ENCODE results near the gene ABCA12. TPM values are rescaled to one million over a fixed set of nuclear protein-coding genes. Genes with fewer than 3 reads are reported as not detected.

ABCA12 gene
- total and polyA plus RNA-seq, 2 of the 13 experiments (the other 11 are each of a cell fraction or from before 2014, with no cell fraction given), result 0.02 to 0.07 TPM

GRCh38 chr2:215188078-215188477, 49.7 kb upstream of the ABCA12 start:
- BruUV-seq (replicated peaks), result no TSS peak
- POLR2A ChIA-PET, result no interaction called here

GRCh38 chr2:215186021-215186420, 47.6 kb upstream of the ABCA12 start:
- H3K27ac ChIP-seq (ENCODE audit: extremely low read length, insufficient read depth, low read length), result no peak overlapping the region
- 3% methylated on average over 1 of the region's 1 CpG for WGBS (ENCODE audit: low lambda C conversion rate)
- no peaks in the 10 kb centered on the region for H3K79me2 ChIP-seq (ENCODE audit: insufficient read depth, low read length)
- H3K4me1 ChIP-seq (ENCODE audit: insufficient read depth, low read length), result no peaks in the 10 kb centered on the region
- no peak overlapping the region for H3K4me3 ChIP-seq (replicated peaks in 1 of 3; ENCODE audit: insufficient read depth in 1 of 3, low read depth in 2 of 3, low read length in 3 of 3)
- no peak overlapping the region for H3K9ac ChIP-seq (ENCODE audit: insufficient read depth, low read depth, low read length)
- FAIRE-seq (no peak), ATAC-seq (no peak), DNase-seq (ENCODE audit: low spot score) (no peak)
- no peak overlapping the region for H2AFZ ChIP-seq (ENCODE audit: low read length)
- intact Hi-C loops (cut with micrococcal nuclease; ENCODE audit: unreplicated experiment) (no loop called here), in situ Hi-C loops (cut with HindIII; ENCODE audit: extremely low pct_ligation_motif_present, low pct_unique_long_range_greater_than_20kb) (no loop called here)
- H3K9me3 ChIP-seq (ENCODE audit: low read length), result no peaks in the 10 kb centered on the region
- ChIA-PET POLR2A (no interaction called here), CTCF (ENCODE audit: low intra/inter-chr PET ratio, low total read pairs) (no interaction called here)
- H4K20me1 ChIP-seq (ENCODE audit: insufficient read depth, low read length), result no peaks in the 10 kb centered on the region
- H3K36me3 ChIP-seq (replicated peaks in 1 of 2; ENCODE audit: control insufficient read depth in 1 of 2, insufficient read depth in 2 of 2, low read length in 2 of 2), result no peaks in the 10 kb centered on the region
- no TSS peak for BruUV-seq (replicated peaks)
- no peak overlapping the region for H3K4me2 ChIP-seq (ENCODE audit: low read depth, low read length)
- H3K27me3 ChIP-seq (ENCODE audit: control insufficient read depth in 1 of 2, insufficient read depth in 2 of 2, low read length in 2 of 2), result peaks cover 0 to 4% of the 10 kb centered on the region in 2 experiments; a peak in 2 of 5 replicates
- no peak for TF ChIP-seq ZNF780A (CRISPR knock-in tag; IDR thresholded peaks at IDR 0.05)
- TF ChIP-seq ZNF605 (CRISPR knock-in tag; IDR thresholded peaks at IDR 0.05), result no peak
- no peak for TF ChIP-seq ZNF484 (CRISPR knock-in tag; IDR thresholded peaks at IDR 0.05; ENCODE audit: borderline replicate concordance, low read depth)
- TF ChIP-seq ZC3H4 (CRISPR knock-in tag; IDR thresholded peaks at IDR 0.05; ENCODE audit: borderline replicate concordance), result no peak
- no peak for TF ChIP-seq HMGXB3 (CRISPR knock-in tag; IDR thresholded peaks at IDR 0.05; ENCODE audit: borderline replicate concordance)
- TF ChIP-seq ZC3H13 (CRISPR knock-in tag; IDR thresholded peaks at IDR 0.05), result no peak
- no peak for TF ChIP-seq GFI1 (CRISPR knock-in tag; IDR thresholded peaks at IDR 0.05; ENCODE audit: borderline replicate concordance)
- no peak for TF ChIP-seq RELA (CRISPR knock-in tag; IDR thresholded peaks at IDR 0.05)

More at GRCh38 chr2:215188078-215188477, 49.7 kb upstream of the ABCA12 start:
- FAIRE-seq, result no peak
- no peak overlapping the region for H3K4me3 ChIP-seq (replicated peaks in 1 of 3; ENCODE audit: insufficient read depth in 1 of 3, low read depth in 2 of 3, low read length in 3 of 3)
- H3K79me2 ChIP-seq (ENCODE audit: insufficient read depth, low read length), result no peaks in the 10 kb centered on the region
- no peaks in the 10 kb centered on the region for H3K36me3 ChIP-seq (replicated peaks in 1 of 2; ENCODE audit: control insufficient read depth in 1 of 2, insufficient read depth in 2 of 2, low read length in 2 of 2)
- H3K9me3 ChIP-seq (ENCODE audit: low read length), result no peaks in the 10 kb centered on the region
- H4K20me1 ChIP-seq (ENCODE audit: insufficient read depth, low read length), result no peaks in the 10 kb centered on the region
- in situ Hi-C loops (cut with HindIII; ENCODE audit: extremely low pct_ligation_motif_present, low pct_unique_long_range_greater_than_20kb), result no loop called here
- no peak overlapping the region for H3K9ac ChIP-seq (ENCODE audit: insufficient read depth, low read depth, low read length)
- H3K27me3 ChIP-seq (ENCODE audit: control insufficient read depth in 1 of 2, insufficient read depth in 2 of 2, low read length in 2 of 2), result peaks cover 0 to 1% of the 10 kb centered on the region in 2 experiments; a peak in 1 of 5 replicates
- H3K4me2 ChIP-seq (ENCODE audit: low read depth, low read length), result no peak overlapping the region
- CTCF ChIA-PET (ENCODE audit: low intra/inter-chr PET ratio, low total read pairs), result no interaction called here
- TF ChIP-seq ZNF747 (CRISPR knock-in tag; IDR thresholded peaks at IDR 0.05; ENCODE audit: borderline replicate concordance), result no peak
- TF ChIP-seq NR2F6 (IDR thresholded peaks at IDR 0.05), result no peak
- no peak for TF ChIP-seq NR2F6 (CRISPR knock-in tag; IDR thresholded peaks at IDR 0.05)
- no peak for TF ChIP-seq MTF1 (CRISPR knock-in tag; IDR thresholded peaks at IDR 0.05)
- no peak for TF ChIP-seq CCAR2 (optimal IDR thresholded peaks at IDR 0.05; ENCODE audit: low read depth, low read length)
- no peak for TF ChIP-seq STAG1 (CRISPR knock-in tag; IDR thresholded peaks at IDR 0.05)
- no peak for TF ChIP-seq ZNF841 (CRISPR knock-in tag; IDR thresholded peaks at IDR 0.05; ENCODE audit: borderline replicate concordance)
- TF ChIP-seq TRIM22 (IDR thresholded peaks at IDR 0.05), result no peak
- no peak for TF ChIP-seq MAF1 (CRISPR knock-in tag; IDR thresholded peaks at IDR 0.05; ENCODE audit: borderline replicate concordance)
- TF ChIP-seq ZNF619 (CRISPR knock-in tag; IDR thresholded peaks at IDR 0.05), result no peak
- no peak for DNase-seq (ENCODE audit: low spot score)
- H3K27ac ChIP-seq (ENCODE audit: extremely low read length, insufficient read depth, low read length), result no peak overlapping the region
- ATAC-seq, result no peak
- intact Hi-C loops (cut with micrococcal nuclease; ENCODE audit: unreplicated experiment), result no loop called here
- no peaks in the 10 kb centered on the region for H3K4me1 ChIP-seq (ENCODE audit: insufficient read depth, low read length)
- H2AFZ ChIP-seq (ENCODE audit: low read length), result no peak overlapping the region

All from HepG2 (cell line).